ENCODE results near the gene USP35. TPM values are rescaled to one million over a fixed set of nuclear protein-coding genes. Genes with fewer than 3 reads are reported as not detected.

Gene USP35
- polyA plus RNA-seq, 2 of the 4 experiments (the other 2 are of a cell fraction): 3.8 to 5.8 TPM

- Histone ChIP-seq H3K27ac (no peak overlapping the region), H3K4me1 (no peaks in the 10 kb centered on the region), H3K9me3 (no peaks in the 10 kb centered on the region), H3K4me3 (no peak overlapping the region), H3K4me2 (no peak overlapping the region)
- CTCF ChIA-PET: interaction anchor here (0.7 kb wide), 1 partner anchor 17 kb away, joined by 4 read pairs; the partner anchor contains the start of genes KCTD21 and USP35
- WGBS (ENCODE audit: missing lambda C conversion rate): 93% methylated on average over 7 of the region's 7 CpGs
- POLR2A ChIA-PET: no interaction called here
- DNase-seq (ENCODE audit: low read depth in 1 of 2, low spot score in 1 of 2): no peak
- no peak for FAIRE-seq
- ATAC-seq: no peak
- no peak for TF ChIP-seq SREBF2 (IDR thresholded peaks at IDR 0.05)
- TF ChIP-seq CTCF (IDR thresholded peaks at IDR 0.05): no peak
- no peak for TF ChIP-seq FOSL2 (IDR thresholded peaks at IDR 0.05)
- TF ChIP-seq FOSL2 (CRISPR knock-in tag; IDR thresholded peaks at IDR 0.05): no peak
- TF ChIP-seq, protein P1, sequence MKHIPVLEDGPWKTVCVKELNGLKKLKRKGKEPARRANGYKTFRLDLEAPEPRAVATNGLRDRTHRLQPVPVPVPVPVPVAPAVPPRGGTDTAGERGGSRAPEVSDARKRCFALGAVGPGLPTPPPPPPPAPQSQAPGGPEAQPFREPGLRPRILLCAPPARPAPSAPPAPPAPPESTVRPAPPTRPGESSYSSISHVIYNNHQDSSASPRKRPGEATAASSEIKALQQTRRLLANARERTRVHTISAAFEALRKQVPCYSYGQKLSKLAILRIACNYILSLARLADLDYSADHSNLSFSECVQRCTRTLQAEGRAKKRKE (CRISPR knock-in tag; IDR thresholded peaks at IDR 0.05; ENCODE audit: low read depth): no peak
- no peak for TF ChIP-seq MAFK (IDR thresholded peaks at IDR 0.05; ENCODE audit: partially characterized antibody)
- no peak for TF ChIP-seq ZC3H11A (IDR thresholded peaks at IDR 0.05)
Measured at GRCh38 chr11:78205691-78206090, 17.0 kb downstream of the USP35 start.

- ATAC-seq (no peak), DNase-seq (ENCODE audit: low read depth in 1 of 2, low spot score in 1 of 2) (no peak), FAIRE-seq (no peak)
- 82% methylated on average over 11 of the region's 11 CpGs for WGBS (ENCODE audit: missing lambda C conversion rate)
- Histone ChIP-seq H3K4me3 (no peak overlapping the region), H3K27ac (no peak overlapping the region), H3K4me2 (no peak overlapping the region), H3K9me3 (no peaks in the 10 kb centered on the region), H3K4me1 (no peaks in the 10 kb centered on the region)
- POLR2A ChIA-PET: no interaction called here
- CTCF ChIA-PET: interaction anchor here (1.0 to 1.8 kb wide), 3 partner anchors 18 to 357 kb away, joined by 3 to 6 read pairs (median 4); partner anchors contain the start of gene USP35
- TF ChIP-seq REST (IDR thresholded peaks at IDR 0.05): no peak
- TF ChIP-seq ZC3H11A (IDR thresholded peaks at IDR 0.05): no peak
- TF ChIP-seq, protein P2, sequence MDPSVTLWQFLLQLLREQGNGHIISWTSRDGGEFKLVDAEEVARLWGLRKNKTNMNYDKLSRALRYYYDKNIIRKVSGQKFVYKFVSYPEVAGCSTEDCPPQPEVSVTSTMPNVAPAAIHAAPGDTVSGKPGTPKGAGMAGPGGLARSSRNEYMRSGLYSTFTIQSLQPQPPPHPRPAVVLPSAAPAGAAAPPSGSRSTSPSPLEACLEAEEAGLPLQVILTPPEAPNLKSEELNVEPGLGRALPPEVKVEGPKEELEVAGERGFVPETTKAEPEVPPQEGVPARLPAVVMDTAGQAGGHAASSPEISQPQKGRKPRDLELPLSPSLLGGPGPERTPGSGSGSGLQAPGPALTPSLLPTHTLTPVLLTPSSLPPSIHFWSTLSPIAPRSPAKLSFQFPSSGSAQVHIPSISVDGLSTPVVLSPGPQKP (IDR thresholded peaks at IDR 0.05; ENCODE audit: low read depth, low read length): no peak
- TF ChIP-seq EP300 (IDR thresholded peaks at IDR 0.05): no peak
- no peak for TF ChIP-seq NR3C1 (IDR thresholded peaks at IDR 0.05)
- no peak for TF ChIP-seq MAFK (IDR thresholded peaks at IDR 0.05; ENCODE audit: partially characterized antibody)
- TF ChIP-seq BHLHE40 (IDR thresholded peaks at IDR 0.05; ENCODE audit: low read depth, low read length): no peak
- TF ChIP-seq NPAS2 (CRISPR knock-in tag; IDR thresholded peaks at IDR 0.05; ENCODE audit: borderline replicate concordance): no peak
- TF ChIP-seq RCOR1 (IDR thresholded peaks at IDR 0.05; ENCODE audit: low read depth, low read length): no peak
- TF ChIP-seq TP53 (CRISPR knock-in tag; IDR thresholded peaks at IDR 0.05): no peak
- no peak for TF ChIP-seq FOXS1 (CRISPR knock-in tag; IDR thresholded peaks at IDR 0.05)
- TF ChIP-seq FOSL2 (IDR thresholded peaks at IDR 0.05): no peak
- no peak for TF ChIP-seq FOSL2 (CRISPR knock-in tag; IDR thresholded peaks at IDR 0.05)
- no peak for TF ChIP-seq HEYL (CRISPR knock-in tag; IDR thresholded peaks at IDR 0.05)
- TF ChIP-seq, protein P3, sequence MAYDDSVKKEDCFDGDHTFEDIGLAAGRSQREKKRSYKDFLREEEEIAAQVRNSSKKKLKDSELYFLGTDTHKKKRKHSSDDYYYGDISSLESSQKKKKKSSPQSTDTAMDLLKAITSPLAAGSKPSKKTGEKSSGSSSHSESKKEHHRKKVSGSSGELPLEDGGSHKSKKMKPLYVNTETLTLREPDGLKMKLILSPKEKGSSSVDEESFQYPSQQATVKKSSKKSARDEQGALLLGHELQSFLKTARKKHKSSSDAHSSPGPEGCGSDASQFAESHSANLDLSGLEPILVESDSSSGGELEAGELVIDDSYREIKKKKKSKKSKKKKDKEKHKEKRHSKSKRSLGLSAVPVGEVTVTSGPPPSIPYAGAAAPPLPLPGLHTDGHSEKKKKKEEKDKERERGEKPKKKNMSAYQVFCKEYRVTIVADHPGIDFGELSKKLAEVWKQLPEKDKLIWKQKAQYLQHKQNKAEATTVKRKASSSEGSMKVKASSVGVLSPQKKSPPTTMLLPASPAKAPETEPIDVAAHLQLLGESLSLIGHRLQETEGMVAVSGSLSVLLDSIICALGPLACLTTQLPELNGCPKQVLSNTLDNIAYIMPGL (CRISPR knock-in tag; IDR thresholded peaks at IDR 0.05; ENCODE audit: borderline replicate concordance): no peak
- TF ChIP-seq HDAC2 (IDR thresholded peaks at IDR 0.05): no peak
- no peak for TF ChIP-seq HOXB5 (CRISPR knock-in tag; IDR thresholded peaks at IDR 0.05)
- no peak for TF ChIP-seq RFX5 (IDR thresholded peaks at IDR 0.05)
- TF ChIP-seq, protein P4, sequence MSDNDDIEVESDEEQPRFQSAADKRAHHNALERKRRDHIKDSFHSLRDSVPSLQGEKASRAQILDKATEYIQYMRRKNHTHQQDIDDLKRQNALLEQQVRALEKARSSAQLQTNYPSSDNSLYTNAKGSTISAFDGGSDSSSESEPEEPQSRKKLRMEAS (IDR thresholded peaks at IDR 0.05): no peak
Measured at GRCh38 chr11:78207532-78208256, 19.0 kb downstream of the USP35 start.

Data from A549 (cell line).